Activated T-helper 17 cell treated with anti-CD3 and anti-CD28 coated beads, Interleukin-2, amount 50 U/mL, for 72 hours (primary cell): Measurements from ENCODE around the gene HPSE2. TPM values are rescaled to one million over a fixed set of nuclear protein-coding genes. Genes with fewer than 3 reads are reported as not detected.
"Not testable (repeated sequence)": the region's sequence is repeated elsewhere in the genome, so short reads cannot be mapped to it uniquely, and the experiment has no call there.

Experiments
- ATAC-seq: fragments of 150-1000 bp; cut with Tn5 transposase; replicated peaks from 2 replicates; pipeline ENCODE4 v1.10.0; 2021; ENCODE audit warnings: mild to moderate bottlenecking, moderate library complexity
- H3K27ac Mint-ChIP-seq: one replicate; pipeline ENCODE4 v1.8.0; 2022; ENCODE audit warnings: mixed read lengths
- H3K27me3 Mint-ChIP-seq: one replicate; pipeline ENCODE4 v1.8.0; 2022; ENCODE audit warnings: mixed read lengths
- H3K36me3 Mint-ChIP-seq: one replicate; pipeline ENCODE4 v1.8.0; 2022; ENCODE audit warnings: low read depth, mild to moderate bottlenecking, mixed read lengths
- H3K4me1 Mint-ChIP-seq: one replicate; pipeline ENCODE4 v1.8.0; 2022; ENCODE audit warnings: mixed read lengths
- H3K4me3 Mint-ChIP-seq: one replicate; pipeline ENCODE4 v1.8.0; 2022; ENCODE audit warnings: mild to moderate bottlenecking, mixed read lengths
- H3K9me3 Mint-ChIP-seq: one replicate; pipeline ENCODE4 v1.8.0; 2022; ENCODE audit warnings: mixed read lengths
- total RNA-seq, 2 donors: library from RNA; stranded (reverse); gene quantifications; one replicate each; pipeline ENCODE4 v1.2.3, GENCODE V29; 2022

Gene HPSE2
- total RNA-seq, 2 donors from 2014 or later = not detected

DNA sequence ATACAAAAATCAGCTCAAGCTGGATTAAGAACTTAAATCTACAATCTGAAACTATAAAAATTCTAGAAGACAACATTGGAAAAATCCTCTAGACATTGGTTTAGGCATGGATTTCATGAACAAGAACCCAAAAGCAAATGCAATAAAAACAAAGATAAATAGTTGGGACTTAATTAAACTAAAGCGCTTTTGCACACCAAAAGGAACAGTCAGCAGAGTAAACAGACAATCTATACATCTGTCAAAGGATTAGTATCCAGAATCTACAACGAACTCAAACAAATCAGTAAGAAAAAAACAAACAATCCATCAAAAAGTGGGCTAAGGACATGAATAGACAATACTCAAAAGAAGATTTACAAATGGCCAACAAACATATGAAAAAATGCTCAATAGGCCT is 733.1 kb downstream of the HPSE2 start:
- H3K27me3 Mint-ChIP-seq = peaks cover 18% of the 10 kb centered on the region
- not testable (repeated sequence) for H3K9me3 Mint-ChIP-seq, H3K27ac Mint-ChIP-seq, ATAC-seq, H3K4me1 Mint-ChIP-seq, H3K36me3 Mint-ChIP-seq, H3K4me3 Mint-ChIP-seq

DNA sequence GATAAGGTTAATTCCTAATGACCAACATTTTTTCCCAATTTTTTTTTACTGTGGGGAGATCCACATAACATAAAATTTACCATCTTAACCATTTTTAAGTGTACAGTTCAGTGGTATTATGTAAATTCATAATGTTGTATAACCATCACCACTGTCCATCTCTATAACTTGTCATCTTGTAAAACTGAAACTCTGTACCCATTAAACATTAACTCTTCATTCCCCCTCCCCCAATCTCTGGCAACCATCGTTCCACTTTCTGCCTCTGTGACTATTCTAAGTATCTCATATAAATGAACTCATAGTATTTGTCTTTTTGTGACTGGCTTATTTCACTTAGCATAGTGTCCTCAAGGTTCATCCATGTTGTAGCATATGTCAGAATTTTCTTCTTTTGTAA is 742.9 kb downstream of the HPSE2 start:
- Mint-ChIP-seq H3K4me1 (no peaks in the 10 kb centered on the region), H3K4me3 (no peak overlapping the region), H3K36me3 (no peaks in the 10 kb centered on the region), H3K27ac (no peak overlapping the region), H3K27me3 (peaks cover 31% of the 10 kb centered on the region), H3K9me3 (peaks cover 16% of the 10 kb centered on the region)
- ATAC-seq = no peak

DNA sequence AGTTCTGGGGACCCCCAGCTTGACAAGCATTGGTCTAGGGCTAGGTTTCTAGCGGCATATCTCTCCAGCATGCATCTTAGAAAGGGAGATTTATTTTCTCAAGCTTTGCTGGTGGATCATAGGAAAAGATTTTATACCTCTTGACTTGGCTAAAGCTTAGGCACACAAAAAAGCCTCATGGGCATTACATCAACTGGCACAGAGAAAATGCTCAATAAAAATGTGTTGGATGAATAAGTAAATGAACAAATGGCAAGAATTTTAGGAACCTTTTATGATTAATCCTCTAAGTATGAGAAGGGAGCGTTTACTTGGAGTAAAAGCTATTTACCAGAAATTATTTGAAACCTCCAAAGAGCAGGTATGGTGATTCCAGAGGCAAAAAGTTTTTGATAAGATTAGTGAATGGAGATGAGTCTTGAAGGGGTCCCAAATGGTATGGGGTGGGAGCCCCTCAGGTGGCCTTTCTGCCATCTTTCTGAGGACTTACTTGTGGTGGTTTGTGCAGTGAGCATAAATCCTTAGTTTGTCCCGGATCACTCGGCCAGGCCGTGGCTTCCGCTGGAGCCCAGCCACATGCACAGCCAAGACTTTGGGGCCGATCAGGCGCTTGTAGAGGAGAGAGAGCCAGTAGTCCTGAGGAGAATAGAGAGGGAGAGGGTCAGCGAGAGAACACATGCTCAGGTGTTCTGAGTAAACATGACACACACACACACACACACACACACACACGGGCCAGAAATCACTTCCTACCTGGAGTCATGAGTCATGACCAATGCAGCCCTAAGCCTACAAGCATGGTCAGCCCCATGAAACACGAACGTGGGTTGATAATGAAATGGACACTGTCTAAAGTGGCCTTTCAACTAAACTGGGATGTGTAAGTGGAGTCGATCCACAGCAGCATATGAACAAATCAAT is 745.8 kb downstream of the HPSE2 start:
- Mint-ChIP-seq H3K4me1 (no peaks in the 10 kb centered on the region), H3K4me3 (no peak overlapping the region), H3K27me3 (peaks cover 25% of the 10 kb centered on the region), H3K36me3 (no peaks in the 10 kb centered on the region), H3K9me3 (peaks cover 5% of the 10 kb centered on the region), H3K27ac (no peak overlapping the region)
- no peak for ATAC-seq

DNA sequence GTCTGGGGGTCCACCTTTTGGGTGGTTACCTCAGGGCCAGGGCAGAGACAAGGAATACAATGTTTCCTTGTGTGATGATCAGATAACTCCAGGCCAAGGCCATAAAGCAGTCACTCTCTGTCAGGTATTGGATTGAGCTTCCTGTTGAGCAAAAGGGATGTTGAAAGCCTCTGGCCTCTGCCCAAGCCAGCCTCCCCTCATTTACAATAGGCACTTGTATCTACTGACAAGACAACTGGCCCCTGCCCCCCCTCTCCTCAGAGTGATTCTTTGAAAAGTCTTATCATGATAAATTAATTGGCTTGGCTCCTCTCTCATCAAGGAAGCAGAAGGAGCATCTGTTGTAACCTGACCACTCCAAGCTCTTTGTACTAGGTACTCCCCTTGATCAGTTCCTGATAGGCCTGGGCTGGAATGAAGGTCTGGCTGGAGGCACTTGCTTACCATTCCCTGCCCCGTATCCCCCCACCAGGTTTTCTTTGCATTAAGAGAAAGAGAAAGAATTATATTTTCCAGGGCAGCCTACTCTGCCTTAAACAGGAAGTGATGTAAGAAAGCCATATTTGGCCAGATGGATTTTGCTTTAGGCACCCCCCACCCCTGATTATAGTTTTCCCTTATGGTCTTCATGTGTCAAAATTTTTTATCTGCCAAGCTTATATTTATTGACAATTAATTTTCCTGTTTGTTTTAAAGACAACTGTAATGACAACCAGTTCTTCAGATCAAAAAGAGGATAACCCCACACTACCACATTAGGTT is 746.8 kb downstream of the HPSE2 start:
- peaks cover under 1% of the 10 kb centered on the region for H3K9me3 Mint-ChIP-seq
- H3K4me3 Mint-ChIP-seq = no peak overlapping the region
- no peak overlapping the region for H3K27ac Mint-ChIP-seq
- ATAC-seq = no peak
- H3K4me1 Mint-ChIP-seq = no peaks in the 10 kb centered on the region
- H3K27me3 Mint-ChIP-seq = peaks cover 20% of the 10 kb centered on the region
- H3K36me3 Mint-ChIP-seq = no peaks in the 10 kb centered on the region

DNA sequence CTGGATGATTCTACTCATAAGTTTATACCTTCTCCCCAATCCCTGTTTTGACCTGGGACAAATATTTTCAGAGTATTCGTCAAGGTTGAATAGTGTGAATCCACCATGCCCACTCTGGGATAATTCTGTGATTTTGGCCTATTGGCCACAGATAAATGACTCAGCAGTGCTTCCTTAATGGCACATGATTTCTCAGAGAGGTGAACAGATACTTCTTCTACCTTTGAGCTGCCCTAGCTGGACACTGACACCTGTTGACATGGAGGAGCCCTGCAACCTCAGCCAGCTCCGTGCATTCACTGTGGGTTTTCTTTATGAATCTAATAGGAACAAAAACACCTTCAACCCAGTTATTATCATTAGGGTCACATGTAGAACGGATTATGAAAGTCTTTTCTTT is 748.0 kb downstream of the HPSE2 start:
- Mint-ChIP-seq H3K27me3 (peaks cover 14% of the 10 kb centered on the region), H3K4me3 (no peak overlapping the region), H3K27ac (no peak overlapping the region), H3K36me3 (no peaks in the 10 kb centered on the region), H3K9me3 (no peaks in the 10 kb centered on the region), H3K4me1 (no peaks in the 10 kb centered on the region)
- no peak for ATAC-seq

DNA sequence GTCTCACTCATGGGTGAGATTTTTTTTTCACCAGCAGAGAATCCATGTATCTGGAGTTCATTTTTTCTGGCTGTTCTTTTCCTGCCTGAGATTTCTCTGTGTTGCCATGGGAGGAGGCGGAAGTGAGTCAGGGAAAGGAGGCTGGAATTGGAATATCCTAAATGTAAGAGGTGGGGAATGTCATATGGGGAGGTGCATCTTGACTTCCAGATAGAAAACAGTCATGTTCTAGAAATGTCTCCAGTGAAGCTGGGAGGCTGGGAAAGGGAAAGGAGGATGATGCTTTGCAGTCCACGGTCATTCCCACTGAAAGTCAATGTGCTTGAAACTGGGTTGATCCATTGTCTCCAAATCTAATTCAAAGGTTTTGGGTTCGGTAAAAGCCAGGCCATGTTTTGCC is 749.2 kb downstream of the HPSE2 start:
- H3K27me3 Mint-ChIP-seq = peaks cover 13% of the 10 kb centered on the region
- H3K9me3 Mint-ChIP-seq = no peaks in the 10 kb centered on the region
- H3K27ac Mint-ChIP-seq = no peak overlapping the region
- ATAC-seq = no peak
- no peaks in the 10 kb centered on the region for H3K4me1 Mint-ChIP-seq
- no peaks in the 10 kb centered on the region for H3K36me3 Mint-ChIP-seq
- H3K4me3 Mint-ChIP-seq = no peak overlapping the region

DNA sequence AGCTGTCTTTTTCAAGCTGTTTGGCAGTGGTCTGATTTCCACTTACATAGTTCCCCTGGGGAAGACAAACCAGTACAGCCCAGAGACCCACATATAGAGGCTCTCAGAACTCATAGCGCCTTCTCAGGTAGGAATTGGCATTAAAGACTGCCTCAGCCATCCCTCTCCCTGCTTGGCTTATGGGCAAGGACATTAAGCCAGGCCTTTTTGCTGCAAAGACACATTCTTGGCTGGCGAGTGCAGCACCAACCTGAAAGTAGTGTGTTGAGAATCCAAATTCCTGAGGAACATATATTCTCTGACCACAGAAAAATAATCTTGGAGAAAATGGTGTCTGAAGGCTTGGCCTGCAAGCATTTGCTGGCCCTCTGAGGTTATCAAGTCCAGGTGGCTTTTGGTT is 749.7 kb downstream of the HPSE2 start:
- Mint-ChIP-seq H3K9me3 (no peaks in the 10 kb centered on the region), H3K36me3 (no peaks in the 10 kb centered on the region), H3K4me3 (no peak overlapping the region), H3K27ac (no peak overlapping the region), H3K27me3 (peaks cover 13% of the 10 kb centered on the region), H3K4me1 (no peaks in the 10 kb centered on the region)
- ATAC-seq = no peak

DNA sequence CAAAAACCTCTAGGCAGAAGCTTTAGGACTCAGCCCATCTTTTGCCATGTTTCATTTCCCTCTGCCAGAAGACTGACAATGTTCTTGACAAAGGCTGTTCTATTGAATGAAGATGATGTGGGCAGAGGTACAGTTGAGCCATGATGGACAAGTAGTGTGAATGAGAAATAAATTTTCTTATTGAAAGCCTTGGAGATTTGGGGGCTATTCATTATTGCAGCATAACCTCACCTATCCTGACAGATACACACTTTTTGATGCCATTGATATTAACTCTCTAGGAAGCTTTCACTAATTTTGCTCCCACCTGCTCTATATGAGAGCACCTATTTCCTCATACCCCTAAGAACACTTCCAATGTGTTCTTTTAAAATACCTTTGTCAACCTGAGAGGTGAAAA is 752.0 kb downstream of the HPSE2 start:
- Mint-ChIP-seq H3K9me3 (no peaks in the 10 kb centered on the region), H3K4me1 (no peaks in the 10 kb centered on the region), H3K36me3 (no peaks in the 10 kb centered on the region), H3K27ac (no peak overlapping the region), H3K4me3 (no peak overlapping the region), H3K27me3 (peaks cover 6% of the 10 kb centered on the region)
- no peak for ATAC-seq

DNA sequence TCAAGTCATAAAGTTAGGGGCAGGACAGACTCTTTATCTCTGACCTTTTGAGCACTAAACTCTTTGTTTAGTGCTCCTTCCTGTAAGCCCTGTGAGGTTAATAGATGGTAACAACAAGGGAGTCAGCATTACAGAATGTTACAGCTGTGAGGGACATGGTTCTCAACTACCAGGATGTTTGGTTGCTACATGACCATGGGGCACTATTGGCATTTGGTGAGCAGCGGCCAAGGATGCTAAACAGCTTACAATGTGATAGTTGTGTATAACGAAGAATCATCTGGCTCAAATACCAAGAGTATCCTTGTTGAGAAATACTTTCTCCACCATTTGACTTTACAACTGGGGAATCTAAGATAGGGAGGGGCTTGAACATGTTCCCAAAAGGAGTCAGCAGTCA is 753.6 kb downstream of the HPSE2 start:
- no peaks in the 10 kb centered on the region for H3K27me3 Mint-ChIP-seq
- no peaks in the 10 kb centered on the region for H3K9me3 Mint-ChIP-seq
- no peaks in the 10 kb centered on the region for H3K4me1 Mint-ChIP-seq
- H3K27ac Mint-ChIP-seq = no peak overlapping the region
- H3K4me3 Mint-ChIP-seq = no peak overlapping the region
- no peak for ATAC-seq
- H3K36me3 Mint-ChIP-seq = no peaks in the 10 kb centered on the region

DNA sequence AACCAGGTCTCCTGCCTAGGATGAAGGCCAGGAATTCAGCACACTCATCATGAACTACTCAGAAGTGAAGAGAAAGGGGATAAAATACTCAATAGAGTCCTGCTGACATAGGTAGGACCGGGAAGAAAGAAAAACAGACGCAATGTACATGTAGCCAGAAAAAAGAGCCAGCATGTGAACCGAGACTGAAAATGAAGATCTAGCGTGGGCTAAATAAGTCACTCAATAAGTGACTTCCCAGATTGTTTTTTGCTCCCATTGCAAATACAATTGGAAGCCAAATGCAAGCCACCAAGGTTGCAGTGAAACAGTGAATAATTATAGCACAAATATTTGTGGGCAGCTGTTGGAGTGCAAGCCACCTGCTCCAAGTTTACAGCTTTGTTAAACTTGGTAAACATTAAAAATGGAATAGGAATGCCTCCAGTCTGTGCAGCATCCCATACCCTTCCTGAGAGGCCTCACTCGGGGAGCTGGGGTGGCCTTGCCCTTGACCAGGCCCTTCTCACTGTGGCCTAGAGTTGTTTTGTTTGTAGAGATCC is 754.2 kb downstream of the HPSE2 start:
- Mint-ChIP-seq H3K36me3 (no peaks in the 10 kb centered on the region), H3K27ac (no peak overlapping the region), H3K4me3 (no peak overlapping the region), H3K4me1 (no peaks in the 10 kb centered on the region), H3K27me3 (no peaks in the 10 kb centered on the region), H3K9me3 (no peaks in the 10 kb centered on the region)
- ATAC-seq = no peak

DNA sequence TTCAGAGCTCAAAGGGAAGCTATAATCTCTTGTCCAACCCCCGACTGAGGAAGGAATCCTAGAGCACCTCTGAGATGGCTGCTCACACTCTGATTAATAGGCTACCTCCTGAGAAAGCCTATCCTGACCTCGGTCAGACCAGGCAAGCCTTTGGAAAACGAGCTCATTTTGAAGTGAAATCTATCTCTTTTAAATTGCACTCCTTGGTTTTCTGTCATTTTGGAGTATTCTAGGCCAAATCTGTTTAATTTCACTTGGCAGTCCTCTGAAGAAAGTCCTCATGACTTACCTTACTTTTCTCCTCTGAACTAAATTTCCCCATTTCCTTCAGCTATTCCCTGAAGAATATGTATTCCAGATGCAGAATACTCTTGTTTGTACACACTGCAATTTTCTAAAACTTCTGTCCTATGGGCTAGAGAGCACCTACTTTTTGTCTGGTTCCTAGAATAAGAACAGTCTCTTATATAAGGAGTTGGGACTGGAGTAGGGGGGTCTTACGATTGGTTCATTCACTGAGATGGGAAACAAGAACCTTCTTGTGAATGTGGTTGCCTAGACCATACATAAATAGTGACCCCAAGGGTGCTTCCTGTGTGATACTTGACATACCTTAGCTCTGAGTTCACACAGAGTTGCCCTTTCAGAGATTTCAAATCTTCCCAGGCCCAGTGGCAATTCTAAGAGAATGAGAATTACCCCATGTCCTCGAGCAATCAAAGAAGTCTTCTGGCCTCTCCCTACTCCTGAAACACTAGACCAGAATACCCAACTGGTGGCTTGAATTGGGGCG is 757.0 kb downstream of the HPSE2 start:
- Mint-ChIP-seq H3K27me3 (no peaks in the 10 kb centered on the region), H3K36me3 (no peaks in the 10 kb centered on the region), H3K4me1 (no peaks in the 10 kb centered on the region), H3K27ac (no peak overlapping the region), H3K4me3 (no peak overlapping the region), H3K9me3 (no peaks in the 10 kb centered on the region)
- ATAC-seq = no peak

DNA sequence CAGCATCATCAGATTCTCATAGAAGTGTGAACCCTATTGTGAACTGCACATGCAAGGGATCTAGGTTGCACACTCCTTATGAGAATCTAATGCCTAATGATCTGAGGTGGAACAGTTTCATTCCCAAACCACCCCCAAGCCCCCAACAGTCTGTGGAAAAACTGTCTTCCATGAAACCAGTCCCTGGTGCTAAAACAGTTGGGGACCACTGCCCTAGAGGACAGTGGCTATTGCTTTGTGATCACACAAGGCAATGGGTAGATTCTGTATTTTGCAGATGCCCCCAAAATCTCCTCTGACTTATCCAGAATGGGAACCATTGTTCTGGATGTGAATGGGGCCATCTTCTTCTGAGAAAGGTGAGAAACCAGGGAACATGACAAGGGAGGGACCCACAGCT is 757.8 kb downstream of the HPSE2 start:
- Mint-ChIP-seq H3K4me3 (no peak overlapping the region), H3K27me3 (no peaks in the 10 kb centered on the region), H3K4me1 (no peaks in the 10 kb centered on the region), H3K27ac (no peak overlapping the region), H3K36me3 (no peaks in the 10 kb centered on the region), H3K9me3 (no peaks in the 10 kb centered on the region)
- ATAC-seq = no peak

DNA sequence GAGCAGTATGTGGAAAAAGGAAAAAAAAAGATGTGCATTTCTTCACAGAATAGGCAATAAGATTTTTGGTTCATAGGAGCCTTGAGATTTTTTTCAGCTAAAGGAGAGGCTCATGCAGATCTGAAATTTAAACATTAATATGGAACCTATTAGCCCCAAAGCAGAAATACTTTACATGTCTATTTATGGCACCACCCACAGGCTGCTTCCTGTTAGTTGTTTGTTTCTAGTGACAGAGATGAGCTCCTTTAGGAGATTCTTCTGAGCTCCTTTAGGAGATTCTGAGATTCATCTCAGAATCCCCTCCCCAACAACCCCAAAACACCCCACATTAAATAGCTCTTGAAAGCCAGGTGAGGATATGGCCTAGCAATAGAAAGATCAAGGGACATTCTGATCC is 761.0 kb downstream of the HPSE2 start:
- Mint-ChIP-seq H3K4me1 (no peaks in the 10 kb centered on the region), H3K4me3 (no peak overlapping the region), H3K9me3 (no peaks in the 10 kb centered on the region), H3K36me3 (no peaks in the 10 kb centered on the region), H3K27me3 (no peaks in the 10 kb centered on the region), H3K27ac (no peak overlapping the region)
- ATAC-seq = no peak

DNA sequence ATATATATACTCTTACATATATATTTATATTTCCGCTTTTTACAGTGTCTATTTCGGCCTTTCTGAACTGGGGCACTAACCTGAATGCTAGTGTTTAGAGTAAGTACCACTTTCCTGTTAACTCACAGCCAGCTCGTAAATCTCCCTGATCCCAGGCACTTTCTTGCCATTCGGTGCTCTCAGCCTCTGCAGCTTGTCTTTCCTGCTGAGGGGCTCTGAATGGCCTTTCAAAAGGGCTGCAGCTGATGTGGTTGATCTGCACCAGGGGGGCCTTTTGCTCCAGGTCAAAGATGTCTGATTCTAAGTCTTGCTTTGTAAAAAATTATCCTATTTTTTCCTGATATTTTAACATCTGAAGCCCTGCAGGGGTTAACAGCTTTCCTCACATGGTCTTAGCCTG is 763.5 kb downstream of the HPSE2 start:
- no peak overlapping the region for H3K4me3 Mint-ChIP-seq
- no peaks in the 10 kb centered on the region for H3K9me3 Mint-ChIP-seq
- peaks cover 4% of the 10 kb centered on the region for H3K4me1 Mint-ChIP-seq
- no peaks in the 10 kb centered on the region for H3K36me3 Mint-ChIP-seq
- no peak for ATAC-seq
- no peaks in the 10 kb centered on the region for H3K27me3 Mint-ChIP-seq
- H3K27ac Mint-ChIP-seq = no peak overlapping the region
